GM12878 (cell line): ENCODE data around the gene CDC37L1. TPM values are rescaled to one million over a fixed set of nuclear protein-coding genes. Genes with fewer than 3 reads are reported as not detected.

Experiments
- ATAC-seq: fragments of 200-7000 bp; cut with Tn5 transposase; 3 replicates; pipeline ENCODE4 v1.9.1; 2020; ENCODE audit warnings: mild to moderate bottlenecking, moderate library complexity
- BruUV-seq: library from RNA; stranded (reverse); fragments of 400-500 nt; replicated peaks from 2 replicates; lab custom pipeline; 2021; lab: Mats Ljungman, UMichigan
- CTCF ChIA-PET: fragments of 300-600 bp; sonication (Branson Sonifier 250); formaldehyde crosslinking; extraction: SDS; loops from one replicate; lab custom pipeline; 2021; ENCODE audit warnings: inconsistent platforms; lab: Yijun Ruan, JAX
- POLR2A ChIA-PET: fragments of 350-600 bp; formaldehyde crosslinking; extraction: SDS; loops from one replicate; lab custom pipeline; 2021; ENCODE audit warnings: inconsistent platforms; lab: Charles Lee
- RAD21 ChIA-PET: fragments of 300-600 bp; sonication (Branson Sonifier 250); formaldehyde crosslinking; loops from one replicate; lab custom pipeline; 2023; ENCODE audit warnings: antibody characterized with exemption; ENCODE audit not compliant: unreplicated experiment; lab: Charles Lee
- SMC1A ChIA-PET: fragments of 300-600 bp; sonication (Branson Sonifier 250); formaldehyde crosslinking; loops from one replicate; lab custom pipeline; 2023; ENCODE audit not compliant: unreplicated experiment, uncharacterized antibody; lab: Charles Lee
- DNase-seq: peaks from one replicate; pipeline ENCODE4 v3.0.0-alpha.2; 2011; ENCODE audit warnings: low read depth, low spot score
- FAIRE-seq: peaks from 3 replicates; lab custom pipeline; 2011; peaks lifted over from hg19 to GRCh38; lab: Jason Lieb, UNC
- H2AFZ ChIP-seq: 2 replicates; pipeline ENCODE4 v1.6.0; 2011; ENCODE audit warnings: low read depth, low read length, control low read depth; ENCODE audit not compliant: control insufficient read depth
- H3K27ac ChIP-seq: 2 replicates; pipeline ENCODE4 v1.5.1; 2011; ENCODE audit warnings: control low read depth; ENCODE audit not compliant: control insufficient read depth, insufficient read depth
- H3K27me3 ChIP-seq, 2 experiments: replicated peaks in 1 of 2; 2 replicates each; pipeline versions ENCODE4 v1.6.0 to v1.6.1; 2011; ENCODE audit warnings: low read length in 1 of 2; ENCODE audit not compliant: control insufficient read depth in 2 of 2, insufficient read depth in 2 of 2
- H3K36me3 ChIP-seq, 2 experiments: 2 replicates each; pipeline ENCODE4 v1.5.1; 2011; ENCODE audit warnings: low read length in 1 of 2; ENCODE audit not compliant: control insufficient read depth in 2 of 2, insufficient read depth in 2 of 2
- H3K4me1 ChIP-seq: 2 replicates; pipeline ENCODE4 v1.6.1; 2011; ENCODE audit warnings: mild to moderate bottlenecking, low read length, moderate library complexity, mixed read lengths; ENCODE audit not compliant: control insufficient read depth, insufficient read depth
- H3K4me2 ChIP-seq: 2 replicates; pipeline ENCODE4 v1.6.0; 2011; ENCODE audit warnings: control low read depth; ENCODE audit not compliant: control insufficient read depth, insufficient read depth
- H3K4me3 ChIP-seq: fragments of 200-600 bp; sonication (generic); 2 replicates; pipeline ENCODE4 v1.5.1; 2016
- H3K79me2 ChIP-seq: 2 replicates; pipeline ENCODE4 v1.6.0; 2011; ENCODE audit warnings: low read length; ENCODE audit not compliant: control insufficient read depth, insufficient read depth
- H3K9ac ChIP-seq: 2 replicates; pipeline ENCODE4 v1.8.0; 2011; ENCODE audit warnings: low read length, control low read depth, mixed read lengths; ENCODE audit not compliant: control insufficient read depth, insufficient read depth
- H3K9me3 ChIP-seq: replicated peaks from 3 replicates; pipeline ENCODE4 v1.5.1; 2011; ENCODE audit warnings: mild to moderate bottlenecking, low read length; ENCODE audit not compliant: control insufficient read depth, insufficient read depth
- H4K20me1 ChIP-seq: 2 replicates; pipeline ENCODE4 v1.6.0; 2011; ENCODE audit not compliant: control insufficient read depth, insufficient read depth
- SIN3A ChIP-seq: IDR thresholded peaks from 2 replicates; pipeline ENCODE4 v1.6.1; 2012; ENCODE audit warnings: low read depth, low read length, improper control_type of control experiment
- ZNF622 ChIP-seq: fragments of 450-650 bp; IDR thresholded peaks from 2 replicates; pipeline ENCODE4 v1.6.1; 2017; ENCODE audit warnings: mild to moderate bottlenecking, inconsistent platforms
- in situ Hi-C: fragments of 300-500 bp; cut with MboI; formaldehyde crosslinking; loops from 9 replicates; pipeline ENCODE4 v1.14.3; 2018; ENCODE audit warnings: mixed read lengths
- intact Hi-C: fragments of 100-400 bp; cut with micrococcal nuclease; formaldehyde crosslinking; loops from one replicate; pipeline ENCODE4 v1.14.2; 2022; ENCODE audit not compliant: unreplicated experiment
- polyA plus RNA-seq, 11 experiments: library from polyadenylated mRNA; depleted of rRNA in 4 of 11; unstranded in 6 of 11; stranded (reverse) in 5 of 11; fragments of >200 nt; fragmentation: Nextera tagmentation in 4 of 11; fragmentation: Illumina TruSeq in 1 of 11; extraction: Ambion mirVana in 4 of 11; extraction: Trizol in 1 of 11; gene quantifications; 1 replicate in 1 of 11; 2 replicates in 10 of 11; pipeline versions ENCODE4 v1.2.1 to v1.2.3, GENCODE V29; 2011 to 2016; ENCODE audit warnings: inconsistent platforms in 2 of 11, missing spikeins in 2 of 11, low read depth in 1 of 11
- total RNA-seq, 4 experiments: library from RNA; depleted of rRNA in 3 of 4; stranded (reverse); fragments of >200 nt in 3 of 4; fragmentation: Illumina TruSeq in 1 of 4; extraction: Trizol in 1 of 4; gene quantifications; 2 replicates each; pipeline versions ENCODE4 v1.2.1 to v1.2.3, GENCODE V29; 2013 to 2021
- TF ChIP-seq, protein P1 (sequence below): fragments of 150-350 bp; IDR thresholded peaks from 2 replicates; pipeline ENCODE4 v1.6.1; 2016; ENCODE audit warnings: low read depth, low read length

Gene CDC37L1
- total and polyA plus RNA-seq, 10 of the 15 experiments (the other 5 are each of a cell fraction or from before 2014, with no cell fraction given), result 2.2 to 16.6 (median 8.2) TPM

DNA sequence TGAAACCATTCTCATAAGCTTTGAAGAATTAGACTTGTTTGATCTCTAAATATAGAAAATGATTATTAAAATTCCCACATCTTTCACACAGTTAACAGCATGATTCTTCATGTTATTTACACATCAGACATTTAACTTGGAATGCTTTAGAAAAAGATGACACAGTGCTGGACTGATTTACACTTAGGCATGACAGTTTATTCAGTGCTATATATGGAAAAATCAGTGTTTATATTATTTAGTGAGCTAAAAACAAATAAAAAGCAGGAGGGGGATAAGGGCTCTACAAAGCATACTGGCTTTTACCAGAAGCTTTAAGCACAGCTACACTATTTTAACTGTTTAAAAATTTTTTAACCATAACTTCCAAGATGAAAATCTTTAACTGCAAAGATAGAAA, 30.0 kb downstream of the CDC37L1 start:
- no peak for FAIRE-seq

More for the DNA sequence above, 30.0 kb downstream of the CDC37L1 start:
- RAD21 ChIA-PET, result no interaction called here
- no peak for ATAC-seq
- no peak overlapping the region for H3K9ac ChIP-seq
- no peak overlapping the region for H3K27ac ChIP-seq
- TF ChIP-seq, protein P1, sequence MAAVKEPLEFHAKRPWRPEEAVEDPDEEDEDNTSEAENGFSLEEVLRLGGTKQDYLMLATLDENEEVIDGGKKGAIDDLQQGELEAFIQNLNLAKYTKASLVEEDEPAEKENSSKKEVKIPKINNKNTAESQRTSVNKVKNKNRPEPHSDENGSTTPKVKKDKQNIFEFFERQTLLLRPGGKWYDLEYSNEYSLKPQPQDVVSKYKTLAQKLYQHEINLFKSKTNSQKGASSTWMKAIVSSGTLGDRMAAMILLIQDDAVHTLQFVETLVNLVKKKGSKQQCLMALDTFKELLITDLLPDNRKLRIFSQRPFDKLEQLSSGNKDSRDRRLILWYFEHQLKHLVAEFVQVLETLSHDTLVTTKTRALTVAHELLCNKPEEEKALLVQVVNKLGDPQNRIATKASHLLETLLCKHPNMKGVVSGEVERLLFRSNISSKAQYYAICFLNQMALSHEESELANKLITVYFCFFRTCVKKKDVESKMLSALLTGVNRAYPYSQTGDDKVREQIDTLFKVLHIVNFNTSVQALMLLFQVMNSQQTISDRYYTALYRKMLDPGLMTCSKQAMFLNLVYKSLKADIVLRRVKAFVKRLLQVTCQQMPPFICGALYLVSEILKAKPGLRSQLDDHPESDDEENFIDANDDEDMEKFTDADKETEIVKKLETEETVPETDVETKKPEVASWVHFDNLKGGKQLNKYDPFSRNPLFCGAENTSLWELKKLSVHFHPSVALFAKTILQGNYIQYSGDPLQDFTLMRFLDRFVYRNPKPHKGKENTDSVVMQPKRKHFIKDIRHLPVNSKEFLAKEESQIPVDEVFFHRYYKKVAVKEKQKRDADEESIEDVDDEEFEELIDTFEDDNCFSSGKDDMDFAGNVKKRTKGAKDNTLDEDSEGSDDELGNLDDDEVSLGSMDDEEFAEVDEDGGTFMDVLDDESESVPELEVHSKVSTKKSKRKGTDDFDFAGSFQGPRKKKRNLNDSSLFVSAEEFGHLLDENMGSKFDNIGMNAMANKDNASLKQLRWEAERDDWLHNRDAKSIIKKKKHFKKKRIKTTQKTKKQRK, result no peak
- TF ChIP-seq ZNF622 (no peak), SIN3A (no peak)
- BruUV-seq, result no TSS peak
- H3K9me3 ChIP-seq, result no peaks in the 10 kb centered on the region
- no peaks in the 10 kb centered on the region for H4K20me1 ChIP-seq
- H3K4me1 ChIP-seq, result no peaks in the 10 kb centered on the region
- no peaks in the 10 kb centered on the region for H3K27me3 ChIP-seq
- CTCF ChIA-PET, result interaction anchor here (0.7 kb wide), 1 partner anchor 42 kb away, joined by 3 read pairs; no protein-coding TSS in a partner anchor
- POLR2A ChIA-PET, result no interaction called here
- SMC1A ChIA-PET, result interaction anchor here (1.0 to 1.3 kb wide), 2 partner anchors 30 to 33 kb away, joined by 3 read pairs; no protein-coding TSS in a partner anchor
- H3K36me3 ChIP-seq, result peaks cover 1 to 15% of the 10 kb centered on the region in 2 experiments
- H3K79me2 ChIP-seq, result no peaks in the 10 kb centered on the region
- intact Hi-C loops (no loop called here), in situ Hi-C loops (no loop called here)
- no peak overlapping the region for H3K4me3 ChIP-seq
- H3K4me2 ChIP-seq, result no peak overlapping the region
- no peak overlapping the region for H2AFZ ChIP-seq
- no peak for DNase-seq
